ENCODE results near the gene DHDDS.
"Not testable (repeated sequence)": the region's sequence is repeated elsewhere in the genome, so short reads cannot be mapped to it uniquely, and the experiment has no call there.

The DHDDS gene

GRCh38 chr1:26478159-26478558, 46.0 kb downstream of the DHDDS start:
- no peaks in the 10 kb centered on the region for H3K27me3 ChIP-seq (replicated peaks; ENCODE audit: control insufficient read depth, insufficient read depth, low read length)
- DNase-seq (ENCODE audit: low read depth) = no peak
- H3K4me3 ChIP-seq (ENCODE audit: low read length) = no peak overlapping the region
- H3K9me3 ChIP-seq (ENCODE audit: control insufficient read depth, low read length) = no peaks in the 10 kb centered on the region
- peaks cover 21% of the 10 kb centered on the region for H3K4me1 ChIP-seq (ENCODE audit: control insufficient read depth, insufficient read depth, low read length)
- no peak overlapping the region for H3K9ac ChIP-seq (ENCODE audit: low read length)
- H3K36me3 ChIP-seq (ENCODE audit: control insufficient read depth, insufficient read depth, low read length, severe bottlenecking) = peaks cover 37% of the 10 kb centered on the region

DNA sequence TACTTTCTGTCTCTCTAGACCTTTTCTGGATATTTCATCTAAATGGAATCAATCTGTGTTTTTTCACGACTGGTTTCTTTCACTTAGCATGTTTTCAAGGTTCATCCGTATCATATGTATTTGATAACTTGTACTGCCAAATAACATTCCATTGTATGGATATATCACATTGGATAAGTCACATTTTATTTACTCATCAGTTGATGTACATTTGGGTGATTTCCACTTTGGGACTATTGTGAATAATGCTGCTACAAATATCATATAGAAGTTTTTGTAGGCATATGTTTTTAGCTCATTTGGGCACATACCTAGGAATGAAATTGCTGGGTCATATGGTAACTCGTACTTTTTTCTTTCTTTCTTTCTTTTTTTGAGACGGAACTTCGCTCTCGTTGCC, 46.9 kb downstream of the DHDDS start:
- no peak overlapping the region for H3K4me3 ChIP-seq (ENCODE audit: low read length)
- H3K36me3 ChIP-seq (ENCODE audit: control insufficient read depth, insufficient read depth, low read length, severe bottlenecking) = peaks cover 32% of the 10 kb centered on the region
- DNase-seq (ENCODE audit: low read depth) = no peak
- no peaks in the 10 kb centered on the region for H3K9me3 ChIP-seq (ENCODE audit: control insufficient read depth, low read length)
- H3K9ac ChIP-seq (ENCODE audit: low read length) = no peak overlapping the region
- H3K4me1 ChIP-seq (ENCODE audit: control insufficient read depth, insufficient read depth, low read length) = peaks cover 13% of the 10 kb centered on the region
- H3K27me3 ChIP-seq (replicated peaks; ENCODE audit: control insufficient read depth, insufficient read depth, low read length) = no peaks in the 10 kb centered on the region

GRCh38 chr1:26482921-26483320, 50.8 kb downstream of the DHDDS start:
- Histone ChIP-seq H3K9me3 (ENCODE audit: control insufficient read depth, low read length) (no peaks in the 10 kb centered on the region), H3K27me3 (replicated peaks; ENCODE audit: control insufficient read depth, insufficient read depth, low read length) (no peaks in the 10 kb centered on the region), H3K4me1 (ENCODE audit: control insufficient read depth, insufficient read depth, low read length) (peaks cover 19% of the 10 kb centered on the region), H3K36me3 (ENCODE audit: control insufficient read depth, insufficient read depth, low read length, severe bottlenecking) (no peaks in the 10 kb centered on the region), H3K9ac (ENCODE audit: low read length) (no peak overlapping the region), H3K4me3 (ENCODE audit: low read length) (no peak overlapping the region)
- DNase-seq (ENCODE audit: low read depth) = no peak

- DNase-seq (ENCODE audit: low read depth) = peak; percentile 27
- peaks cover 19% of the 10 kb centered on the region for H3K4me1 ChIP-seq (ENCODE audit: control insufficient read depth, insufficient read depth, low read length)
- no peaks in the 10 kb centered on the region for H3K9me3 ChIP-seq (ENCODE audit: control insufficient read depth, low read length)
- H3K27me3 ChIP-seq (replicated peaks; ENCODE audit: control insufficient read depth, insufficient read depth, low read length) = no peaks in the 10 kb centered on the region
- H3K9ac ChIP-seq (ENCODE audit: low read length) = no peak overlapping the region
- H3K4me3 ChIP-seq (ENCODE audit: low read length) = no peak overlapping the region
- H3K36me3 ChIP-seq (ENCODE audit: control insufficient read depth, insufficient read depth, low read length, severe bottlenecking) = no peaks in the 10 kb centered on the region
Measured at GRCh38 chr1:26483980-26484379, 51.9 kb downstream of the DHDDS start.

DNA sequence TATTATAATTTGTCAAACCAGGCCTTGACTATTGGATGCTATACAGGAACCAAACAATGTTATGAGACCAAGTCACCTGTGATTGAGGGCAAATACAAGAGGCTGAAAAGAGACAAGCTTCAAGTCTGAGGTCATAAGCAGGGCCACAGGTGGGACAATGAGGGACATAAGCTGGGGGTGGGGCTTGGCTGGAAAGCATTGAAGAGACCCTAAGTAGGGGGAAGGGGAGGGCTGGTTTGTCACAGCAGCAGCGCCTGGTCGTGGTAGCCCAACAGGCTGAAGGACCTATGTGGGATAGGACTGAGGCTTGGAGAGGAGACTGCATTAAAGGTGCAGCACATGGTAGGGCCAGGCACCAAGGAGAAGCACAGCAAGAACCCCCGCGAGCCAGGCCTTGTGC, 58.0 kb downstream of the DHDDS start:
- Histone ChIP-seq H3K4me1 (ENCODE audit: control insufficient read depth, insufficient read depth, low read length) (peaks cover 8% of the 10 kb centered on the region), H3K27me3 (replicated peaks; ENCODE audit: control insufficient read depth, insufficient read depth, low read length) (no peaks in the 10 kb centered on the region), H3K9ac (ENCODE audit: low read length) (no peak overlapping the region), H3K9me3 (ENCODE audit: control insufficient read depth, low read length) (no peaks in the 10 kb centered on the region), H3K36me3 (ENCODE audit: control insufficient read depth, insufficient read depth, low read length, severe bottlenecking) (no peaks in the 10 kb centered on the region), H3K4me3 (ENCODE audit: low read length) (no peak overlapping the region)
- no peak for DNase-seq (ENCODE audit: low read depth)

DNA sequence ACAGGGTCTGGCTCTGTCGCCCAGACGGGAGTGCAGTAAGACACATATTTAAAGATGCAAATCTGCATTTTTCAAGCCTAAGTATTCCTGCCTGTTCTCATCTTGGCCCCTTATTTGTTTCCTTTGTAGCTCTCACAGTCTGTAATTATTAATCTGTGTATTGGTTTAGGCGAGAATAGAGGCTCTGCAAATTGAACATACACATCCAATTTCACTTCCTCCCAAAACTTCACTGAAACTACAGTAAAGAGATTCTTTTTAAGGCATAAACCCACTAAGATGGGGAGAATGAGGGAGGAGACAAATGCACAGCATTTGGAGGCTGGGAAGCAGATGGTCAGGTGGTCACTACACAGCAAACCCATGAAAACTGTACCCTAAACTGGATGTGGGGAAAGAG, 61.1 kb downstream of the DHDDS start:
- no peaks in the 10 kb centered on the region for H3K4me1 ChIP-seq (ENCODE audit: control insufficient read depth, insufficient read depth, low read length)
- no peaks in the 10 kb centered on the region for H3K36me3 ChIP-seq (ENCODE audit: control insufficient read depth, insufficient read depth, low read length, severe bottlenecking)
- no peaks in the 10 kb centered on the region for H3K9me3 ChIP-seq (ENCODE audit: control insufficient read depth, low read length)
- H3K27me3 ChIP-seq (replicated peaks; ENCODE audit: control insufficient read depth, insufficient read depth, low read length) = no peaks in the 10 kb centered on the region
- no peak overlapping the region for H3K9ac ChIP-seq (ENCODE audit: low read length)
- H3K4me3 ChIP-seq (ENCODE audit: low read length) = no peak overlapping the region
- no peak for DNase-seq (ENCODE audit: low read depth)

DNA sequence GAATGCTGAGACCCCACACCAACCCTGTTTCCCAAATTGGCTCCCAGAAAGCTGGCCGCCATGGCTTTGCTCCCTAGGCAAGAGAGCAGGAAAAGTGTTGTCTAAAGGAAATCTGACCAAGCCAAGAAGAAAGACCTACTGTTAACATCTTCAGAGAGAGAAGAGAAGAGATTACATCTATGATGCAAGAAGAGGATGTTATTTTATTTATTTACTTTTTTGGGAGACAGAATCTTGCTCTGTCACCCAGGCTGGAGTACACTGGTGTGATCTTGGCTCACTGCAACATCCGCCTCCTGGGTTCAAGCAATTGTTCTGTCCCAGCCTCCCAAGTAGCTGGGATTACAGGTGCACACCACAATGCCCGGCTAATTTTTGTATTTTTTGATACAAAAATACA, 61.8 kb downstream of the DHDDS start:
- no peaks in the 10 kb centered on the region for H3K36me3 ChIP-seq (ENCODE audit: control insufficient read depth, insufficient read depth, low read length, severe bottlenecking)

GRCh38 chr1:26496861-26497260, 64.7 kb downstream of the DHDDS start:
- no peak overlapping the region for H3K9ac ChIP-seq (ENCODE audit: low read length)
- no peaks in the 10 kb centered on the region for H3K27me3 ChIP-seq (replicated peaks; ENCODE audit: control insufficient read depth, insufficient read depth, low read length)
- H3K4me1 ChIP-seq (ENCODE audit: control insufficient read depth, insufficient read depth, low read length) = peaks cover 4% of the 10 kb centered on the region
- no peaks in the 10 kb centered on the region for H3K9me3 ChIP-seq (ENCODE audit: control insufficient read depth, low read length)
- H3K4me3 ChIP-seq (ENCODE audit: low read length) = no peak overlapping the region
- no peak for DNase-seq (ENCODE audit: low read depth)
- H3K36me3 ChIP-seq (ENCODE audit: control insufficient read depth, insufficient read depth, low read length, severe bottlenecking) = no peaks in the 10 kb centered on the region

More for the DNA sequence above, 61.8 kb downstream of the DHDDS start:
- Histone ChIP-seq H3K9me3 (ENCODE audit: control insufficient read depth, low read length) (no peaks in the 10 kb centered on the region), H3K4me3 (ENCODE audit: low read length) (no peak overlapping the region), H3K4me1 (ENCODE audit: control insufficient read depth, insufficient read depth, low read length) (no peaks in the 10 kb centered on the region), H3K9ac (ENCODE audit: low read length) (no peak overlapping the region), H3K27me3 (replicated peaks; ENCODE audit: control insufficient read depth, insufficient read depth, low read length) (no peaks in the 10 kb centered on the region)
- no peak for DNase-seq (ENCODE audit: low read depth)

- no peaks in the 10 kb centered on the region for H3K36me3 ChIP-seq (ENCODE audit: control insufficient read depth, insufficient read depth, low read length, severe bottlenecking)
- peaks cover 4% of the 10 kb centered on the region for H3K4me1 ChIP-seq (ENCODE audit: control insufficient read depth, insufficient read depth, low read length)
- H3K9ac ChIP-seq (ENCODE audit: low read length) = no peak overlapping the region
- no peak for DNase-seq (ENCODE audit: low read depth)
- H3K27me3 ChIP-seq (replicated peaks; ENCODE audit: control insufficient read depth, insufficient read depth, low read length) = no peaks in the 10 kb centered on the region
- no peaks in the 10 kb centered on the region for H3K9me3 ChIP-seq (ENCODE audit: control insufficient read depth, low read length)
- H3K4me3 ChIP-seq (ENCODE audit: low read length) = no peak overlapping the region
Measured at GRCh38 chr1:26498894-26499293, 66.8 kb downstream of the DHDDS start.

DNA sequence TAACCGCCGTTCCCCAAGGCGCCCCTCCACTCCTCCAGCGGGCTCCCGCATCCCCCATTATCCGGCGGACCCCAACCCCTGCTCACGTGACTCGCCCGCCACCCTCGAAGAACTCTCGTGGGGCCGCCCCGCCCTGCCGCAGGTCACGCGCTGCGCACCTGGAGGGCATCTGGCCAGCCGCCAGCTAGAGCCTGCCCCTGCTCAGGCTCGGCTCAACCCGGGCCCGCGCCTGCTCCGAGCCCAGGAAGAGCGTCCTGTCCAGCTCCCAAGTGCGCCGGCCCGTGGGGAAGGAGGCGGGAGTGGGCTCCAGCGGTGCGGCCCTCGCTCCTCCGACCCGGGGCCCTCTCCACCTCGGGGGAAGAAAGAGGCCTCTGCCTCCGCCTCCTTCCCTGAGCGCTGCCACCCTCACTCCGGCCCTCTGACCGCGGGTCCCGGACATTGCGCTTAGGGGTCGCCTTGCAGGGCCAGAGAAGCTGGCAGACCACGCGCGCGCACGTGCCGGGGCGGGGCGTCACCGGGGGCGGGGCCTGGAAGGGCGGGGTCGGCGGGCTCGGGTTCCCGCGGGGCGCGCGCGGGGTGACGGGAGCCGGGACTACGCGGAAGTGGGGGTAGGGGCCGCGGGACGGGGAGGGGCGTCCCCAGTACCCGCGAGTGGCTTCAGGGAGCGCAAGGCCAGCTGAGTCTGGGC, 68.5 kb downstream of the DHDDS start:
- Histone ChIP-seq H3K9ac (ENCODE audit: low read length) (peak overlapping the region; percentile 90), H3K4me3 (ENCODE audit: low read length) (peak overlapping the region; percentile 91), H3K27me3 (replicated peaks; ENCODE audit: control insufficient read depth, insufficient read depth, low read length) (no peaks in the 10 kb centered on the region), H3K9me3 (ENCODE audit: control insufficient read depth, low read length) (no peaks in the 10 kb centered on the region), H3K36me3 (ENCODE audit: control insufficient read depth, insufficient read depth, low read length, severe bottlenecking) (no peaks in the 10 kb centered on the region), H3K4me1 (ENCODE audit: control insufficient read depth, insufficient read depth, low read length) (peaks cover 4% of the 10 kb centered on the region)
- DNase-seq (ENCODE audit: low read depth) = peak; percentile 92

DNA sequence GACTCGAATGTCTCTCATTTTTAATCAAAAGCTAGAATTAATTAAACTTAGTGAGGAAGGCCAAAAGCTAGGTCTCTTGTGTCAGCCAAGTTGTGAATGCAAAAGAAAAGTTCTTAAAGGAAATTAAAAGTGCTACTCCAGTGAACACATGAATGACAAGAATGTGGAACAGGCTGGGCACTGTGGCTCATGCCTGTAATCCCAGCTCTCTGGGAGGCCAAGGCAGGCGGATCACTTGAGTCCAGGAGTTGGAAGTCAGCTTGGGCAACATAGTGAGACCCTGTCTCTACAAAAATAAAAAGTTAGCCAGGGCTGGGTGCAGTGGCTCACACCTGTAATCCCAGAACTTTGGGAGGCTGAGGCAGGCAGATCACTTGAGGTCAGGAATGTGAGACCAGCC, 78.6 kb downstream of the DHDDS start:
- H3K4me1 ChIP-seq (ENCODE audit: control insufficient read depth, insufficient read depth, low read length); H3K27me3 ChIP-seq (replicated peaks; ENCODE audit: control insufficient read depth, insufficient read depth, low read length); H3K4me3 ChIP-seq (ENCODE audit: low read length); H3K9me3 ChIP-seq (ENCODE audit: control insufficient read depth, low read length); H3K9ac ChIP-seq (ENCODE audit: low read length); H3K36me3 ChIP-seq (ENCODE audit: control insufficient read depth, insufficient read depth, low read length, severe bottlenecking): not testable (repeated sequence)
- peak; percentile 21 for DNase-seq (ENCODE audit: low read depth)

DNA sequence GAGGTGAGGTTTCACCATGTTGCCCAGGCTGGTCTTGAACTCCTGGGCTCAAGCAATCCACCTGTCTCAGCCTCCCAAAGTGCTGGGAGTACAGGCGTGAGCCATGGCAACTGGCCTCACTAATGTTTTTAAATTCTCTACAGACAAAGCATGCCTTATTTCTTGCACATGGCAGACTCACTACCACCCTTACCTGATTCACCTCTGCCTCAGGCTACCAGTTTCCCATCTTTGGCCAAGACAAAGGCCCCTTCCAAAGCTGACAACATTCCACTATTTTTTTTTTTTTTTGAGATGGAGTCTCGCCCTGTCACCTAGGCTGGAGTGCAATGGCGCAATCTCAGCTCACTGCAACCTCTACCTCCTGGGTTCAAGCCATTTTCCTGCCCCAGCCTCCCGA, 83.7 kb downstream of the DHDDS start:
- H3K4me1 ChIP-seq (ENCODE audit: control insufficient read depth, insufficient read depth, low read length); DNase-seq (ENCODE audit: low read depth); H3K9me3 ChIP-seq (ENCODE audit: control insufficient read depth, low read length); H3K27me3 ChIP-seq (replicated peaks; ENCODE audit: control insufficient read depth, insufficient read depth, low read length); H3K9ac ChIP-seq (ENCODE audit: low read length); H3K36me3 ChIP-seq (ENCODE audit: control insufficient read depth, insufficient read depth, low read length, severe bottlenecking); H3K4me3 ChIP-seq (ENCODE audit: low read length): not testable (repeated sequence)

Measured in adipocyte (in vitro differentiated cells).